22Rv1 (cell line): Measurements from ENCODE around the gene HCRT.

Experiments used
- CTCF ChIP-seq: fragments of 450-650 bp; IDR thresholded peaks from 2 replicates; pipeline ENCODE4 v1.5.1; 2017; ENCODE audit warnings: mild to moderate bottlenecking
- ZFX ChIP-seq: fragments of 450-650 bp; IDR thresholded peaks from 2 replicates; pipeline ENCODE4 v1.6.1; 2017; ENCODE audit warnings: antibody characterized with exemption, borderline replicate concordance

GRCh38 chr17:42171831-42172230 lies 13.4 kb downstream of the HCRT start:
- TF ChIP-seq CTCF, result no peak
- TF ChIP-seq ZFX, result no peak
